HG02973 (cell line): ENCODE results near the gene CARS2.
"Not testable (repeated sequence)": the region's sequence is repeated elsewhere in the genome, so short reads cannot be mapped to it uniquely, and the experiment has no call there.

Experiments
- ATAC-seq: cut with Tn5 transposase; IDR thresholded peaks from one replicate; pipeline ENCODE4 v1.9.1; 2021; ENCODE audit warnings: moderate library complexity; ENCODE audit not compliant: unreplicated experiment

The CARS2 gene

GRCh38 chr13:110705826-110706569, at the start of gene CARS2:
Gene CARS2, minus strand, starts transcription at chr13:110706116. Its CDS starts 23 bp downstream, at chr13:110706093.
- ATAC-seq, result peak; percentile 90

GRCh38 chr13:110748271-110748670, 42.4 kb upstream of the CARS2 start:
- no peak for ATAC-seq

- ATAC-seq, result no peak
Observed at GRCh38 chr13:110746438-110746837, 40.5 kb upstream of the CARS2 start.

GRCh38 chr13:110743687-110744086, 37.8 kb upstream of the CARS2 start:
- ATAC-seq, result no peak

GRCh38 chr13:110737555-110737954, 31.6 kb upstream of the CARS2 start:
- ATAC-seq, result no peak

- no peak for ATAC-seq
Observed at GRCh38 chr13:110734561-110734960, 28.6 kb upstream of the CARS2 start.

GRCh38 chr13:110731072-110731471, 25.2 kb upstream of the CARS2 start:
- ATAC-seq, result no peak

GRCh38 chr13:110726726-110727125, 20.8 kb upstream of the CARS2 start:
- ATAC-seq, result peak; percentile 57

GRCh38 chr13:110726153-110726552, 20.2 kb upstream of the CARS2 start:
- ATAC-seq, result not testable (repeated sequence)

GRCh38 chr13:110723598-110723997, 17.7 kb upstream of the CARS2 start:
- ATAC-seq, result no peak

GRCh38 chr13:110722971-110723370, 17.1 kb upstream of the CARS2 start:
- no peak for ATAC-seq

GRCh38 chr13:110719036-110719710, 13.3 kb upstream of the CARS2 start:
- no peak for ATAC-seq

- no peak for ATAC-seq
Observed at GRCh38 chr13:110716247-110716515, 10.3 kb upstream of the CARS2 start.

- ATAC-seq, result peak; percentile 48
Observed at GRCh38 chr13:110715395-110716246, 9.7 kb upstream of the CARS2 start.

- no peak for ATAC-seq
Observed at GRCh38 chr13:110714797-110715394, 9.0 kb upstream of the CARS2 start.

GRCh38 chr13:110713981-110714796, 8.3 kb upstream of the CARS2 start:
- no peak for ATAC-seq

- no peak for ATAC-seq
Observed at GRCh38 chr13:110713642-110713952, 7.7 kb upstream of the CARS2 start, which contains the start of gene ING1. Gene ING1, plus strand, starts transcription at chr13:110713700. Its CDS starts 450 bp downstream, at chr13:110714150.

- ATAC-seq, result peak; percentile 43
Observed at GRCh38 chr13:110712849-110713641, 7.1 kb upstream of the CARS2 start.

- ATAC-seq, result peak; percentile 29
Observed at GRCh38 chr13:110712081-110712848, 6.3 kb upstream of the CARS2 start.
